GM12865 (cell line): ENCODE measurements around the gene EID2.

Experiments used
- DNase-seq: peaks from one replicate; pipeline ENCODE4 v3.0.0; 2010; ENCODE audit warnings: low read depth
- H3K4me3 ChIP-seq: 2 replicates; pipeline ENCODE4 v1.5.1; 2011; ENCODE audit warnings: mild to moderate bottlenecking, low read depth, low read length, control low read depth
- CTCF ChIP-seq: IDR thresholded peaks from 2 replicates; pipeline ENCODE4 v1.5.1; 2011; ENCODE audit warnings: low read length, control low read depth, low read depth, inconsistent platforms; ENCODE audit not compliant: insufficient read depth; ENCODE audit errors: missing control alignments

The EID2 gene

GRCh38 chr19:39492225-39492624 lies 47.7 kb downstream of the EID2 start:
- no peak for DNase-seq
- no peak overlapping the region for H3K4me3 ChIP-seq
- TF ChIP-seq CTCF = no peak

- TF ChIP-seq CTCF = no peak
- no peak for DNase-seq
- H3K4me3 ChIP-seq = no peak overlapping the region
Measured at GRCh38 chr19:39489756-39490155, 50.2 kb downstream of the EID2 start.
